ENCODE data around the gene KLHL17. TPM values are rescaled to one million over a fixed set of nuclear protein-coding genes. Genes with fewer than 3 reads are reported as not detected.

KLHL17 gene
- total and polyA plus RNA-seq, 10 of the 15 experiments (the other 5 are each of a cell fraction or from before 2014, with no cell fraction given) = 0.03 to 30.6 (median 5.3) TPM

DNA sequence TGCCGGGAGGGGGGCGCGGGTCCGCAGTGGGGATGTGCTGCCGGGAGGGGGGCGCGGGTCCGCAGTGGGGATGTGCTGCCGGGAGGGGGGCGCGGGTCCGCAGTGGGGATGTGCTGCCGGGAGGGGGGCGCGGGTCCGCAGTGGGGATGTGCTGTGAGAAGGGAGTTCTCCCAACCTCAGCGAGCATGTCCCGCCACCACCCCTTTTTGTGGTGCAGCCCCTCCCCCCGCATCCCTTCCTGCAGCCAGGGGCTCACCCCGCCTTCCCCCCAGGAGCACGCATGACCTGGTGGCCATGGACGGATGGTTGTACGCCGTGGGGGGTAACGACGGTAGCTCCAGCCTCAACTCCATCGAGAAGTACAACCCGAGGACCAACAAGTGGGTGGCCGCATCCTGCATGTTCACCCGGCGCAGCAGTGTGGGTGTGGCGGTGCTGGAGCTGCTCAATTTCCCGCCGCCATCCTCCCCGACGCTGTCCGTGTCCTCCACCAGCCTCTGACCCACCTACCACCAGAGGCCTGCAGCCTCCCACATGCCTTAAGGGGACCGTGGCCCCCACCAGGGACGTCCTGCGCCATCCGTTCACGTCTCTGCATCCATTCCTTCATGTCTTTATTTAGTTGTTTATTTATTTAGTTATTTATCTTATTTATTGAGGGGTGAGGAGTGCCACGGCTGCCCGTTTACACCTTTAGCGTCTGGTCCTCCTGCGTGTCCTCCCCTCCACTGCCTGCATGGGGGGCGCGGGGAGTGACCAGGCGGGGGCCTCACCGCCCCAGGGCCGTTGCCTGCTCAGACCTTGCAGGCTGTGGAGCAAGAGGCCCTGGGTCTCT, 4.5 kb downstream of the KLHL17 start (continued):
- TF ChIP-seq TCF12 (IDR thresholded peaks at IDR 0.05; ENCODE audit: low read depth, low read length) = no peak
- TF ChIP-seq, protein P1, sequence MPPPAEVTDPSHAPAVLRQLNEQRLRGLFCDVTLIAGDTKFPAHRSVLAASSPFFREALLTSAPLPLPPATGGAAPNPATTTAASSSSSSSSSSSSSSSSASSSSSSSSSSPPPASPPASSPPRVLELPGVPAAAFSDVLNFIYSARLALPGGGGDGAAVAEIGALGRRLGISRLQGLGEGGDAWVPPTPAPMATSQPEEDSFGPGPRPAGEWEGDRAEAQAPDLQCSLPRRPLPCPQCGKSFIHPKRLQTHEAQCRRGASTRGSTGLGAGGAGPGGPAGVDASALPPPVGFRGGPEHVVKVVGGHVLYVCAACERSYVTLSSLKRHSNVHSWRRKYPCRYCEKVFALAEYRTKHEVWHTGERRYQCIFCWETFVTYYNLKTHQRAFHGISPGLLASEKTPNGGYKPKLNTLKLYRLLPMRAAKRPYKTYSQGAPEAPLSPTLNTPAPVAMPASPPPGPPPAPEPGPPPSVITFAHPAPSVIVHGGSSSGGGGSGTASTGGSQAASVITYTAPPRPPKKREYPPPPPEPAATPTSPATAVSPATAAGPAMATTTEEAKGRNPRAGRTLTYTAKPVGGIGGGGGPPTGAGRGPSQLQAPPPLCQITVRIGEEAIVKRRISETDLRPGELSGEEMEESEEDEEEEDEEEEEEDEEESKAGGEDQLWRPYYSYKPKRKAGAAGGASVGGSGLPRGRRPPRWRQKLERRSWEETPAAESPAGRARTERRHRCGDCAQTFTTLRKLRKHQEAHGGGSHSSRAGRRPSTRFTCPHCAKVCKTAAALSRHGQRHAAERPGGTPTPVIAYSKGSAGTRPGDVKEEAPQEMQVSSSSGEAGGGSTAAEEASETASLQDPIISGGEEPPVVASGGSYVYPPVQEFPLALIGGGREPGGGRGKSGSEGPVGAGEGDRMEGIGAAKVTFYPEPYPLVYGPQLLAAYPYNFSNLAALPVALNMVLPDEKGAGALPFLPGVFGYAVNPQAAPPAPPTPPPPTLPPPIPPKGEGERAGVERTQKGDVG (CRISPR knock-in tag; IDR thresholded peaks at IDR 0.05) = no peak
- no peak for TF ChIP-seq TARDBP (IDR thresholded peaks at IDR 0.05; ENCODE audit: borderline replicate concordance)
- no peak for TF ChIP-seq PML (IDR thresholded peaks at IDR 0.05; ENCODE audit: low read length)
- no peak for TF ChIP-seq BRCA1 (IDR thresholded peaks at IDR 0.05; ENCODE audit: low read depth, low read length)
- no peak for TF ChIP-seq POLR2A (IDR thresholded peaks at IDR 0.05; ENCODE audit: low read depth, low read length)

DNA sequence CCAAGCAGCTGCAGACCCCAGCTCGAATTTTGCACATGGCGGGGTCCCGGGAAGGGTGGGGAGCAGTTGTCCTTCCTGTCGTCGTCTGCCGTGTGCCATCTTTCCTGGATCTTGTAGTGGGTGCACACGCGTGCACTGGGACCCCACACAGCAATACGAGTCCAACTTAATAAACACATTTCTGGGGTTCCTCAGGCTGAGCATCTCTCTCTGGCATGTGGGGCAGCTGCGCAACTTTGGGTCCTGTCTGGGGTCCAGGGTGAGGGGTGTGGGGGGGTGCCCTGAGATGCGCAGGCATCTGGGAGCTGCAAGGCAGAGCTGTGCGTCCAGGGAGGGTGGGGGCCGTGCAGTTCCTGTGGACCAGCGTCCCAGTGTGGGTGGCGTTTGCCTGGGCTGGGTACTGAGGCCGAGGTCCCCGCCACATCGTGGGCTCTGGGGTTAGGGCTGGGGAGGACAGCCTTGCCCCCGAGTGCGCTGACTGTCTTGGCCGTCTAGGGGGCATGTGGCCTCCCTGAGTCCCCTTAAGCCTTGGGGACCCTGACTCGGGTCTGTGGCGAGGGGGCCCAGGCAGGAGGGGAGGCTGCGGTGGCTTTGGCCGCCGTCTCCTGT, 5.2 kb downstream of the KLHL17 start:
- BruUV-seq (replicated peaks) = no TSS peak
- TF ChIP-seq, protein P2, sequence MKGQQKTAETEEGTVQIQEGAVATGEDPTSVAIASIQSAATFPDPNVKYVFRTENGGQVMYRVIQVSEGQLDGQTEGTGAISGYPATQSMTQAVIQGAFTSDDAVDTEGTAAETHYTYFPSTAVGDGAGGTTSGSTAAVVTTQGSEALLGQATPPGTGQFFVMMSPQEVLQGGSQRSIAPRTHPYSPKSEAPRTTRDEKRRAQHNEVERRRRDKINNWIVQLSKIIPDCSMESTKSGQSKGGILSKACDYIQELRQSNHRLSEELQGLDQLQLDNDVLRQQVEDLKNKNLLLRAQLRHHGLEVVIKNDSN (IDR thresholded peaks at IDR 0.05; ENCODE audit: borderline replicate concordance, extremely low read length, insufficient read depth, low read depth, low read length) = no peak
- TF ChIP-seq, protein P3, sequence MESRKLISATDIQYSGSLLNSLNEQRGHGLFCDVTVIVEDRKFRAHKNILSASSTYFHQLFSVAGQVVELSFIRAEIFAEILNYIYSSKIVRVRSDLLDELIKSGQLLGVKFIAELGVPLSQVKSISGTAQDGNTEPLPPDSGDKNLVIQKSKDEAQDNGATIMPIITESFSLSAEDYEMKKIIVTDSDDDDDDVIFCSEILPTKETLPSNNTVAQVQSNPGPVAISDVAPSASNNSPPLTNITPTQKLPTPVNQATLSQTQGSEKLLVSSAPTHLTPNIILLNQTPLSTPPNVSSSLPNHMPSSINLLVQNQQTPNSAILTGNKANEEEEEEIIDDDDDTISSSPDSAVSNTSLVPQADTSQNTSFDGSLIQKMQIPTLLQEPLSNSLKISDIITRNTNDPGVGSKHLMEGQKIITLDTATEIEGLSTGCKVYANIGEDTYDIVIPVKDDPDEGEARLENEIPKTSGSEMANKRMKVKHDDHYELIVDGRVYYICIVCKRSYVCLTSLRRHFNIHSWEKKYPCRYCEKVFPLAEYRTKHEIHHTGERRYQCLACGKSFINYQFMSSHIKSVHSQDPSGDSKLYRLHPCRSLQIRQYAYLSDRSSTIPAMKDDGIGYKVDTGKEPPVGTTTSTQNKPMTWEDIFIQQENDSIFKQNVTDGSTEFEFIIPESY (IDR thresholded peaks at IDR 0.05) = no peak
- TF ChIP-seq, protein P4, sequence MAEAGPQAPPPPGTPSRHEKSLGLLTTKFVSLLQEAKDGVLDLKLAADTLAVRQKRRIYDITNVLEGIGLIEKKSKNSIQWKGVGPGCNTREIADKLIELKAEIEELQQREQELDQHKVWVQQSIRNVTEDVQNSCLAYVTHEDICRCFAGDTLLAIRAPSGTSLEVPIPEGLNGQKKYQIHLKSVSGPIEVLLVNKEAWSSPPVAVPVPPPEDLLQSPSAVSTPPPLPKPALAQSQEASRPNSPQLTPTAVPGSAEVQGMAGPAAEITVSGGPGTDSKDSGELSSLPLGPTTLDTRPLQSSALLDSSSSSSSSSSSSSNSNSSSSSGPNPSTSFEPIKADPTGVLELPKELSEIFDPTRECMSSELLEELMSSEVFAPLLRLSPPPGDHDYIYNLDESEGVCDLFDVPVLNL (IDR thresholded peaks at IDR 0.05; ENCODE audit: low read depth, low read length) = no peak
- no peak for TF ChIP-seq RUNX3 (IDR thresholded peaks at IDR 0.05; ENCODE audit: low read length)
- in situ Hi-C loops (cut with MboI) = no loop called here
- DNase-seq (ENCODE audit: low read depth, low spot score) = no peak
- Histone ChIP-seq H3K4me2 (ENCODE audit: control insufficient read depth, insufficient read depth) (no peak overlapping the region; the same call in 1 of the 2 replicates), H3K27me3 (replicated peaks in 1 of 2; ENCODE audit: control insufficient read depth in 2 of 2, insufficient read depth in 2 of 2, low read length in 1 of 2) (no peaks in the 10 kb centered on the region), H3K9ac (ENCODE audit: control insufficient read depth, insufficient read depth, low read length) (no peak overlapping the region), H3K4me3 (no peak overlapping the region), H3K79me2 (ENCODE audit: control insufficient read depth, insufficient read depth, low read length) (no peaks in the 10 kb centered on the region; the same call in 1 of the 2 replicates), H2AFZ (ENCODE audit: control insufficient read depth, low read depth, low read length) (no peak overlapping the region), H4K20me1 (ENCODE audit: control insufficient read depth, insufficient read depth) (no peaks in the 10 kb centered on the region), H3K4me1 (ENCODE audit: control insufficient read depth, insufficient read depth, low read length) (peaks cover 15% of the 10 kb centered on the region), H3K36me3 (ENCODE audit: control insufficient read depth in 2 of 2, insufficient read depth in 2 of 2, low read length in 1 of 2) (no peaks in the 10 kb centered on the region; a peak in 1 of 4 replicates), H3K27ac (ENCODE audit: control insufficient read depth, insufficient read depth) (no peak overlapping the region), H3K9me3 (replicated peaks; ENCODE audit: control insufficient read depth, insufficient read depth, low read length) (no peaks in the 10 kb centered on the region)
- ChIA-PET POLR2A (no interaction called here), CTCF (no interaction called here), RAD21 (ENCODE audit: unreplicated experiment) (interaction anchor here (0.6 kb wide), 1 partner anchor 61 kb away, joined by 3 read pairs; no protein-coding TSS in a partner anchor), SMC1A (ENCODE audit: uncharacterized antibody, unreplicated experiment) (no interaction called here)
- intact Hi-C loops (cut with micrococcal nuclease; ENCODE audit: unreplicated experiment) = no loop called here
- no peak for ATAC-seq
- 66% methylated on average over 26 of the region's 26 CpGs for WGBS (ENCODE audit: insufficient coverage, insufficient replicate concordance, low lambda C conversion rate, missing lambda C conversion rate)
- no peak for FAIRE-seq
